Measurements from ENCODE around the gene MYO1H.

The MYO1H gene

DNA sequence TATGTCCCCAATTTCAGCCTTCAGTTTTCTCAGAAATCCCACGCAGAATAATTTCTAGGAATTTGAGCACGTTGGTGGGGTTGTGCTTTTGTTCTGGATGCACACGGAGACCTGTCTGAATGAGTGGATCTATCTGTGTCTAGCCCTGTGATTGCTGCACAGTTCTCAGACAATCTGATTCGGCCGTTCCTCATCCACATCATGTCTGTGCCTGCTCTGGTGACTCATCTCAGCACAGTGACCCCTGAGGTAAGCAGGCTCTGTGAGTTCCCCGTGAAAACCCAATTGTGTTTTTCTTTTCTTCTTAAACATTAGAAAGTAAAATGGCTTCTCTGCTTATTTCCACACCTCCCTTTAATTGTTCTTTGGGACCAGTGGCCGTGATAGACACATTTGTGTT is 150.0 kb downstream of the MYO1H start:
- Histone ChIP-seq H3K36me3 (ENCODE audit: control insufficient read depth, insufficient read depth, low read length) (peaks cover 17% of the 10 kb centered on the region), H3K27me3 (replicated peaks; ENCODE audit: control insufficient read depth, insufficient read depth, low read length) (no peaks in the 10 kb centered on the region), H3K4me3 (replicated peaks; ENCODE audit: low read depth, low read length) (no peak overlapping the region)
- TF ChIP-seq CTCF (IDR thresholded peaks at IDR 0.05; ENCODE audit: insufficient read depth, low read length, poor library complexity, severe bottlenecking) = no peak
- no peak for DNase-seq (ENCODE audit: extremely low read depth, insufficient read length)

Data from GM06990 (cell line).